ENCODE measurements around the gene ADAMTS16. TPM values are rescaled to one million over a fixed set of nuclear protein-coding genes. Genes with fewer than 3 reads are reported as not detected.

The ADAMTS16 gene
- total and polyA plus RNA-seq, 2 experiments from 2014 or later: 2.8 to 15.4 TPM

- Histone ChIP-seq H4K20me1 (replicated peaks; ENCODE audit: insufficient read depth) (no peaks in the 10 kb centered on the region), H3K4me1 (ENCODE audit: insufficient read depth) (no peaks in the 10 kb centered on the region), H3K4me2 (no peak overlapping the region), H3K27ac (ENCODE audit: low read depth) (no peak overlapping the region), H3K4me3 (no peak overlapping the region), H2AFZ (no peak overlapping the region), H3K79me2 (replicated peaks; ENCODE audit: insufficient read depth) (no peaks in the 10 kb centered on the region), H3F3A (replicated peaks; ENCODE audit: low read depth) (no peaks in the 10 kb centered on the region), H3K9me2 (ENCODE audit: insufficient read depth) (no peaks in the 10 kb centered on the region), H3K27me3 (ENCODE audit: insufficient read depth) (no peaks in the 10 kb centered on the region), H3K36me3 (ENCODE audit: insufficient read depth) (no peaks in the 10 kb centered on the region)
- no peaks in the 10 kb centered on the region for H3K27me3 Mint-ChIP-seq (ENCODE audit: insufficient read depth, low read depth, poor library complexity)
- peaks cover 21% of the 10 kb centered on the region for H3K36me3 Mint-ChIP-seq (ENCODE audit: low read depth)
- DNase-seq (ENCODE audit: low spot score): no peak
- H3K27ac Mint-ChIP-seq: no peak overlapping the region
- no peaks in the 10 kb centered on the region for H3K9me3 Mint-ChIP-seq
- H3K4me1 Mint-ChIP-seq: peaks cover 3% of the 10 kb centered on the region; the same call in 2 of the 3 replicates
- no peak for ATAC-seq
- H3K4me3 Mint-ChIP-seq: no peak overlapping the region
- no peak for TF ChIP-seq EZH2phosphoT487 (IDR thresholded peaks at IDR 0.05; ENCODE audit: unreplicated experiment)
- TF ChIP-seq POLR2AphosphoS5 (IDR thresholded peaks at IDR 0.05; ENCODE audit: low read depth): no peak
- TF ChIP-seq JUNB (IDR thresholded peaks at IDR 0.05; ENCODE audit: unreplicated experiment): no peak
- TF ChIP-seq ZNF462 (CRISPR knock-in tag; IDR thresholded peaks at IDR 0.05): no peak
- no peak for TF ChIP-seq ETS1 (IDR thresholded peaks at IDR 0.05)
- TF ChIP-seq CTCF (conservative IDR thresholded peaks at IDR 0.05; ENCODE audit: low read depth in 2 of 2): no peak
- no peak for TF ChIP-seq ZNF114 (CRISPR knock-in tag; IDR thresholded peaks at IDR 0.05)
- no peak for TF ChIP-seq NANOG (IDR thresholded peaks at IDR 0.05; ENCODE audit: borderline replicate concordance)
- TF ChIP-seq EZH2 (IDR thresholded peaks at IDR 0.05; ENCODE audit: low read depth, unreplicated experiment): no peak
- TF ChIP-seq REST (IDR thresholded peaks at IDR 0.05; ENCODE audit: unreplicated experiment): no peak
- no peak for TF ChIP-seq CREB1 (CRISPR knock-in tag; IDR thresholded peaks at IDR 0.05; ENCODE audit: low read depth)
- no peak for TF ChIP-seq ZNF331 (CRISPR knock-in tag; IDR thresholded peaks at IDR 0.05; ENCODE audit: low read depth)
- TF ChIP-seq STAT1 (IDR thresholded peaks at IDR 0.05; ENCODE audit: unreplicated experiment): no peak
Measured at GRCh38 chr5:5239191-5239590, 99.1 kb downstream of the ADAMTS16 start.
